Measurements from ENCODE around the gene SUOX.
A peak's percentile ranks its signal among the peaks of the same experiment; 100 is the strongest.
"Not testable (repeated sequence)": the region's sequence is repeated elsewhere in the genome, so short reads cannot be mapped to it uniquely, and the experiment has no call there.

The SUOX gene

DNA sequence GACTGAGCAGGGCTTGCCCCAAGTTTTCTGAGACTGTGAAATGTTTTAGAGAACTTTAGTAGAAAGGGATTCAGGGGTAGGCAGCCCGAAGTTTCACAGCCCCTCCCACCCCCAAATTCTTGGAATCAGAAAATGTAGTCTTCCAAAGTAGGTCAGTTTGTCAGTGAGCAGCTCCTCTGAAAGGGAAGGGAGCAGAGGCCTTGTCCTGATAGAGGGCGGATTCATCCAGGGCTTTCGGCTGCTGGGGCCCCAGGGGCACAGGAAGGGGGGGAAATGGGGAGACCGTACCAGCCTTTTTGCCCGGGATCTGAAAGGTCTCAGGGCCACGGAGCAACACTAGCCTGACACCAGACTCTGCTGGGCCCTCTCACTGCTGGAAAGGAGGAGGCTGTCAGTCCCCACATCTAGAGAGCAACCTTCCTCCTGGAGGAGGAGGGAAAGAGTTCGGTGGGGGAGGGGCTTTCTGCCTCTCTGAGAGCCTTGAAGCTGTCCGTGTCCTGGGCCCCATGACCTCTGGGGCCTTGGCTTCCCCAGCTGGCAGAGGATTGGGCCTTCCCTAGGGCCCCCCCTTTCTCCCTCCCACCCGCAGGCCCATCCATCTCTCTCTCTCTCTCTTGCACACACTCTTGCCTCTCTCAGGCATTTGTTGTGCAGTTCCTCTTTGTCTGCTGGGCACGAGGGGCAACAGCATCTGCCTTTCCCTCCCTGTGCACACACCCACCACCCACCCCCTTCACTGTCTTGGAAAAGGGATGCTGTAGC, 23.5 kb downstream of the SUOX start, which contains the start of gene IKZF4:
Gene IKZF4 (plus strand): TSS at position 621 of the 762 bp plus-strand sequence. CDS start 451 bp downstream, outside the sequence.
- peak in 29 of 51 donors; percentile 9 to 60 (median 24) for DNase-seq

GRCh38 chr12:56021889-56022497, 24.9 kb downstream of the SUOX start:
- DNase-seq: peak in 4 of 51 donors; percentile 12 to 39 (median 16)

DNA sequence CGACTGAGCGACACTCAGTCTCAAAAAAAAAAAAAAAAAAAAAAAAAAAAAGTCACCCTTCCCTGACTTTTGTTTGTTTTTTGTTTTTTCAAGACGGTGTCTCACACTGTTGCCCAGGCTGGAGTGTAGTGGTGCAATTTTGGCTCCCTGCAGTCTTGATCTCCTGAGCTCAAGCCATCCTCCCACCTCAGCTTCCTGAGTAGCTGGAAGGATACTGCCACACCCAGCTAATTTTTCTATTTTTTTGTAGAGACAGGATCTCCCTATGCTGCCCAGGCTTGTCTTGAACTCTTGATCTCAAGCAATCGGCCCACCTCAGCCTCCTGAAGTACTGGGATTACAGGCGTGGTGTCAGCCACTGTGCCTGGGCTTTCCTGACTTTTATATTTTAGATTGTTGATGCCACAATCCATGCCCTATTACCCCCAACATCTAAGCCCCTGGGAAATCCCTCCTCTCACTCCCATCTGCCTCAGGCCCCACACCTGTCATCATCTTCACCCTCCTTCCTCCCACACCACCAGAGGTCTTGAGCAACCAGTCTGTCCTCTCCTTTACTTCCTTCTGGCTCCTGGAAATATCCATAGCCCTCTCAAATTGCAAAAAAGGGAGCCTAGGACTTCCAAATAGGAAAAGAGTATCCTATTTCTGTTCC, 31.6 kb downstream of the SUOX start:
- no peak for DNase-seq

DNA sequence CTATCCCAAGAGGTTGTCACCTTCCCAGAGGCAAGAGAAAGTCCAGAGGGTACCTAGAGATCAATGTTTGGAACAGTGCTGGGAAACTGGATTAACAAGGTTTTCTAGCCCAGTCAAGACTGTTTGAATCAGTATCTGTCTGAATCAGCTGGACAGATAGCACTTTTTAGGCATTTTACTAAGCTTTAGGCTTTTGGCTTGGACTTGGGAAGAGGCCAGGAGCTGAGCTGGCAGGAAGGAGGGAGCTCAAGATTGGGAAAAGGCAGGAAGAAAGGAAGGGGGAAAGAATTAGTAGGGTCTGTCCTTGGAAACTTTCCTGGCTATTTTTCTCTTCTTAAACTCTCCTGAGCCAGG, 32.1 kb downstream of the SUOX start:
- DNase-seq: no peak

- peak in 13 of 51 donors; percentile 1 to 40 (median 6) for DNase-seq
Measured at GRCh38 chr12:56029666-56030293, 32.7 kb downstream of the SUOX start.

DNA sequence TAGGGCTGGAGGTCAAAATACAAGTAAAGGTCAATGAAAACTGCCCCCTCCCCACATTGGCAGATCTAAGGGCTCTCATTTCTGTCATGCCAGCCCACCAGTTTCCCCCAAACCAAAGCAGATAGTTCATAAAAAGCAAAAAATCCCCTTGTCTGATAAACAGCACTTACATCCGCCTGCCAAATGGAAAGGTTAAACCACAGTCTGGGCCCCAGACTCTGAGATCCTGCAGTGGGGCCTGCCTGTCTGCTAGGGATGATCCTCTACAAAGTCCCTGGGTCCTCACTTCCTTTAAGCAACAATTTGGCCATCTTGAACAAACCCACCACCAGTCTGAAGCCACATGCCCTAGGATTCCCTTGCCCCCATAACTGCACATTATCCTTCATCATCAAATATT, 34.9 kb downstream of the SUOX start:
- DNase-seq: no peak

DNA sequence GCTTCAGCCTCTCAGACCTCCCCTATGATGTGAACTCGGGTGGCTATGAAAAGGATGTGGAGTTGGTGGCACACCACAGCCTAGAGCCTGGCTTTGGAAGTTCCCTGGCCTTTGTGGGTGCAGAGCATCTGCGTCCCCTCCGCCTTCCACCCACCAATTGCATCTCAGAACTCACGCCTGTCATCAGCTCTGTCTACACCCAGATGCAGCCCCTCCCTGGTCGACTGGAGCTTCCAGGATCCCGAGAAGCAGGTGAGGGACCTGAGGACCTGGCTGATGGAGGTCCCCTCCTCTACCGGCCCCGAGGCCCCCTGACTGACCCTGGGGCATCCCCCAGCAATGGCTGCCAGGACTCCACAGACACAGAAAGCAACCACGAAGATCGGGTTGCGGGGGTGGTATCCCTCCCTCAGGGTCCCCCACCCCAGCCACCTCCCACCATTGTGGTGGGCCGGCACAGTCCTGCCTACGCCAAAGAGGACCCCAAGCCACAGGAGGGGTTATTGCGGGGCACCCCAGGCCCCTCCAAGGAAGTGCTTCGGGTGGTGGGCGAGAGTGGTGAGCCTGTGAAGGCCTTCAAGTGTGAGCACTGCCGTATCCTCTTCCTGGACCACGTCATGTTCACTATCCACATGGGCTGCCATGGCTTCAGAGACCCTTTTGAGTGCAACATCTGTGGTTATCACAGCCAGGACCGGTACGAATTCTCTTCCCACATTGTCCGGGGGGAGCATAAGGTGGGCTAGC, 37.7 kb downstream of the SUOX start:
- no peak for DNase-seq

DNA sequence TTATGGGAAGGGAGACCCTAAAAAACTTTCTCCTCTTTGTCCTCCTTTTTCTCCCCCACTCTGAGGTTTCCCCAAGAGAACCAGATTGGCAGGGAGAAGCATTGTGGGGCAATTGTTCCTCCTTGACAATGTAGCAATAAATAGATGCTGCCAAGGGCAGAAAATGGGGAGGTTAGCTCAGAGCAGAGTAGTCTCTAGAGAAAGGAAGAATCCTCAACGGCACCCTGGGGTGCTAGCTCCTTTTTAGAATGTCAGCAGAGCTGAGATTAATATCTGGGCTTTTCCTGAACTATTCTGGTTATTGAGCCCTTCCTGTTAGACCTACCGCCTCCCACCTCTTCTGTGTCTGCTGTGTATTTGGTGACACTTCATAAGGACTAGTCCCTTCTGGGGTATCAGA, 40.1 kb downstream of the SUOX start:
- no peak for DNase-seq

DNA sequence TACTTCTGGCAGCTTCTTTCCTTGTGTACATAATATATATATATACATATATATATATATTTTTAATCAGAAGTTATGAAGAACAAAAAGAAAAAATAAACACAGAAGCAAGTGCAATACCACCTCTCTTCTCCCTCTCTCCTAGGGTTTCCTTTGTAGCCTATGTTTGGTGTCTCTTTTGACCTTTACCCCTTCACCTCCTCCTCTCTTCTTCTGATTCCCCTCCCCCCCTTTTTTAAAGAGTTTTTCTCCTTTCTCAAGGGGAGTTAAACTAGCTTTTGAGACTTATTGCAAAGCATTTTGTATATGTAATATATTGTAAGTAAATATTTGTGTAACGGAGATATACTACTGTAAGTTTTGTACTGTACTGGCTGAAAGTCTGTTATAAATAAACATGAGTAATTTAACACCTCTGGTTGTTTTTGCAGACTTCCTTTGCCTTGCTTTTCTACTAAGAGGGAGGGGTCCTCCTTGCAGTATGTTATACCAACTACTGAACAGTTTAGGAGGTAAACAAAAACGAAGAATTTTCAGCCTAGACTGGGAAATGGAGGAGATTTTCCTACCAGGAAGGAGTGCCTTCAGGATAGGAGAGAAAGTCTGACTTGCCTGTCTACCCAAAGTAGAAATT, 41.1 kb downstream of the SUOX start:
- DNase-seq: no peak

GRCh38 chr12:56040151-56040550, 43.1 kb downstream of the SUOX start:
- no peak for DNase-seq

DNA sequence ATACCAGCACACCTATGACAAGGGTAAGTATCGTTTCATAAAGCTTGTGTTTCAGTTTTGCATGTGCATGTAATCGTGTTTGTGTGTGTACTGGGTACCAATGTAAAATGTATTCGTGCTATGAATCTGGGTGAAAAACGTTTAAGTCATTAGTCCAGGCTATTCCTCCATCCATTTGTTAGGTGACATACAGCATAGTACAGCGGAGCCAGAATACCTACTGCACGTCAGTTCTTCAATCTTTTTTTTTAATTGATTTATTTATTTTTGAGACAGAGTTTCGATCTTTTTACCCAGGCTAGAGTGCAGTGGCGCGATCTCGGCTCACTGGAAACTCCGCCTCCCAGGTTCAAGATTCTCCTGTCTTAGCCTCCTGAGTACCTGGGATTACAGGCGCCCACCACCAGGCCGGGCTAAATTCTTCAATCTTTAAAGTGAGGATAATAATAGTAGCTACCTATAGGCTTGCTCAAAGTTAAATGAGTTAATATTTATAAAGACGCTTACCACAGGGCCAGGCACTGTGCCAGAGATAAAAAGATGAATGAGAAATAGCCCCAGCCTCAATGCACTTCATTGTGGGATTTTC, 44.0 kb downstream of the SUOX start:
- peak in 1 of 51 donors; percentile 44 for DNase-seq

GRCh38 chr12:56041552-56042429, 44.7 kb downstream of the SUOX start, which contains the start of gene RPS26:
Gene RPS26, plus strand, starts transcription at chr12:56041918. Its CDS starts 249 bp downstream, at chr12:56042167.
- DNase-seq: peak; percentile 51 to 99 (median 90)

GRCh38 chr12:56042430-56042813, 45.3 kb downstream of the SUOX start:
- DNase-seq: not testable (repeated sequence)

- DNase-seq: no peak
Measured at GRCh38 chr12:56042843-56043242, 45.8 kb downstream of the SUOX start.

GRCh38 chr12:56046027-56046780, 49.1 kb downstream of the SUOX start:
- no peak for DNase-seq

GRCh38 chr12:56053407-56053893, 56.4 kb downstream of the SUOX start:
- DNase-seq: no peak
